Spleen (tissue), 11 donors: Measurements from ENCODE around the gene SEMA3A. TPM values are rescaled to one million over a fixed set of nuclear protein-coding genes. Genes with fewer than 3 reads are reported as not detected.
A peak's percentile ranks its signal among the peaks of the same experiment; 100 is the strongest.

Experiments used
- DNase-seq: peaks from one replicate; pipeline ENCODE4 v3.0.0-alpha.2; 2020
- H3K27ac ChIP-seq, 8 donors: fragments of 200-600 bp; sonication (generic) in 7 of 8; 1 replicate in 4 of 8; 2 replicates in 4 of 8; pipeline versions ENCODE4 v1.5.0 to v1.8.0; 2016 to 2021; ENCODE audit warnings: inconsistent platforms in 4 of 8, mild to moderate bottlenecking in 4 of 8, moderate library complexity in 1 of 8
- H3K27me3 ChIP-seq, 7 donors: fragments of 200-600 bp; sonication (generic) in 6 of 7; replicated peaks in 1 of 7; 1 replicate in 4 of 7; 2 replicates in 3 of 7; pipeline versions ENCODE4 v1.5.0 to v1.8.0; 2016 to 2021; ENCODE audit warnings: inconsistent platforms in 3 of 7, mild to moderate bottlenecking in 1 of 7
- H3K36me3 ChIP-seq, 6 donors: fragments of 200-600 bp; sonication (generic) in 5 of 6; 1 replicate in 4 of 6; 2 replicates in 2 of 6; pipeline versions ENCODE4 v1.5.0 to v1.8.0; 2016 to 2021; ENCODE audit warnings: inconsistent platforms in 2 of 6
- H3K4me1 ChIP-seq, 6 donors: fragments of 200-600 bp; sonication (generic) in 5 of 6; 1 replicate in 3 of 6; 2 replicates in 3 of 6; pipeline versions ENCODE4 v1.5.0 to v1.8.0; 2016 to 2021; ENCODE audit warnings: inconsistent platforms in 3 of 6
- H3K4me3 ChIP-seq, 8 donors: fragments of 200-600 bp; sonication (generic) in 7 of 8; 1 replicate in 4 of 8; 2 replicates in 4 of 8; pipeline versions ENCODE4 v1.5.0 to v1.8.0; 2016 to 2021; ENCODE audit warnings: inconsistent platforms in 4 of 8, mild to moderate bottlenecking in 4 of 8, moderate library complexity in 2 of 8
- H3K9me3 ChIP-seq, 8 donors: fragments of 200-600 bp; sonication (generic) in 7 of 8; 1 replicate in 4 of 8; 2 replicates in 4 of 8; pipeline versions ENCODE4 v1.5.0 to v1.8.0; 2016 to 2021; ENCODE audit warnings: inconsistent platforms in 4 of 8
- POLR2A ChIP-seq, 3 donors: fragments of 450-650 bp; IDR thresholded peaks; one replicate each; pipeline ENCODE4 v1.5.1; 2017; ENCODE audit warnings: antibody characterized with exemption in 3 of 3, mild to moderate bottlenecking in 1 of 3
- POLR2AphosphoS5 ChIP-seq, 3 donors: sonication (generic); formaldehyde crosslinking; IDR thresholded peaks; one replicate each; pipeline ENCODE4 v1.5.1; 2017; ENCODE audit warnings: antibody characterized with exemption in 3 of 3
- WGBS, 5 donors: extraction: QIAGEN DNeasy Blood & Tissue Kit in 3 of 5; methylation state at CpG; one replicate each; pipeline versions ENCODE4 v1.1.5 to v1.1.7; 2013 to 2018; 5-methylcytosine and 5-hydroxymethylcytosine counted together
- intact Hi-C: fragments of 100-400 bp; cut with DNase I; formaldehyde crosslinking; loops from one replicate; pipeline ENCODE4 v1.15.0; 2023; ENCODE audit warnings: low total_unique reads
- polyA plus RNA-seq, 3 donors: library from polyadenylated mRNA; stranded (reverse); fragments of 200-250 nt; gene quantifications; one replicate each; pipeline ENCODE4 v1.2.1, GENCODE V29; 2013
- total RNA-seq, 7 donors: library from RNA; depleted of rRNA in 3 of 7; stranded (reverse); fragments of >200 nt in 3 of 7; fragmentation: NEBNext Ultra II Directional in 4 of 7; extraction: Animal tissue kit (Norgen Biotek cat#: 25700) in 4 of 7; gene quantifications; one replicate each; pipeline versions ENCODE4 v1.1.0 to v1.2.1, GENCODE V29; 2016 to 2021
- TF ChIP-seq, protein P1 (sequence below), 11 experiments: fragments of 200-600 bp in 7 of 11; fragments of 450-650 bp in 4 of 11; sonication (generic) in 4 of 11; IDR thresholded peaks in 8 of 11; conservative IDR thresholded peaks in 3 of 11; 1 replicate in 7 of 11; 2 replicates in 4 of 11; pipeline versions ENCODE4 v1.4.0 to v1.8.0; 2016 to 2021; ENCODE audit warnings: antibody characterized with exemption in 11 of 11, inconsistent platforms in 4 of 11, mild to moderate bottlenecking in 1 of 11
- donor health status: healthy with polysubstance abuse.
- donor health status: DM: no; HTN: no; CAD: no; lungs with moderate emphysema.
- donor health status: DM: no; HTN: no; CAD: no.
- donor health status: Bipolar disorder and iron deficiency.
- donor health status: healthy.
- donor health status: DM: no; HTN: no; CAD: no.
- donor health status: DM: yes; HTN: yes; CAD: no.

The SEMA3A gene
- total and polyA plus RNA-seq, 10 donors: 1.1 to 48.5 (median 15.3) TPM

DNA sequence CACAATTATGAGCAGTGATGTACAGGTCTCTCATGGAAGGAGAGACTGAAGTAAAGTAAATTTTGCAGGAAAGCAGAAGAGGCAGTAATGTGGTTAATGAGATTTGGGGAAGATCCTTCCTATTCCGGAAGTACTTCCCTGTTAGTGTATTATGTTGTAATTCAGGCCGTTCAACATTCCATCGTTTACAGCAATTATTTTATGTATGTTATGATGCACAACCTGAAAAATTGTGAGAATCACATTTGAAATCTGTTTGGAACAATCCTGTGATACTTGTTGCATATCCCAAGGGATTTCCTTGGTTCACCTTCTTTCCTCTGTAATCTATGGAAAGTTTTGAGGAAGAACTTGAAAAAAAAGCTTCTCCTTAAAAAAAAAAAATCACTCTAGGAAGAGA lies 247.8 kb downstream of the SEMA3A start:
- Histone ChIP-seq H3K27ac (no peak overlapping the region), H3K36me3 (no peaks in the 10 kb centered on the region), H3K9me3 (no peaks in the 10 kb centered on the region), H3K27me3 (no peaks in the 10 kb centered on the region), H3K4me1 (no peaks in the 10 kb centered on the region), H3K4me3 (no peak overlapping the region)
- 58 to 82% (median 67%) methylated on average over 3 of the region's 3 CpGs for WGBS, 5 donors
- intact Hi-C loops: no loop called here
- no peak for DNase-seq
- TF ChIP-seq POLR2AphosphoS5 (IDR thresholded peaks at IDR 0.05): no peak
- no peak for TF ChIP-seq POLR2A (IDR thresholded peaks at IDR 0.05)
- TF ChIP-seq, protein P1, sequence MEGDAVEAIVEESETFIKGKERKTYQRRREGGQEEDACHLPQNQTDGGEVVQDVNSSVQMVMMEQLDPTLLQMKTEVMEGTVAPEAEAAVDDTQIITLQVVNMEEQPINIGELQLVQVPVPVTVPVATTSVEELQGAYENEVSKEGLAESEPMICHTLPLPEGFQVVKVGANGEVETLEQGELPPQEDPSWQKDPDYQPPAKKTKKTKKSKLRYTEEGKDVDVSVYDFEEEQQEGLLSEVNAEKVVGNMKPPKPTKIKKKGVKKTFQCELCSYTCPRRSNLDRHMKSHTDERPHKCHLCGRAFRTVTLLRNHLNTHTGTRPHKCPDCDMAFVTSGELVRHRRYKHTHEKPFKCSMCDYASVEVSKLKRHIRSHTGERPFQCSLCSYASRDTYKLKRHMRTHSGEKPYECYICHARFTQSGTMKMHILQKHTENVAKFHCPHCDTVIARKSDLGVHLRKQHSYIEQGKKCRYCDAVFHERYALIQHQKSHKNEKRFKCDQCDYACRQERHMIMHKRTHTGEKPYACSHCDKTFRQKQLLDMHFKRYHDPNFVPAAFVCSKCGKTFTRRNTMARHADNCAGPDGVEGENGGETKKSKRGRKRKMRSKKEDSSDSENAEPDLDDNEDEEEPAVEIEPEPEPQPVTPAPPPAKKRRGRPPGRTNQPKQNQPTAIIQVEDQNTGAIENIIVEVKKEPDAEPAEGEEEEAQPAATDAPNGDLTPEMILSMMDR (IDR thresholded peaks at IDR 0.05 in 8 of 11, conservative IDR thresholded peaks at IDR 0.05 in 3 of 11): no peak

DNA sequence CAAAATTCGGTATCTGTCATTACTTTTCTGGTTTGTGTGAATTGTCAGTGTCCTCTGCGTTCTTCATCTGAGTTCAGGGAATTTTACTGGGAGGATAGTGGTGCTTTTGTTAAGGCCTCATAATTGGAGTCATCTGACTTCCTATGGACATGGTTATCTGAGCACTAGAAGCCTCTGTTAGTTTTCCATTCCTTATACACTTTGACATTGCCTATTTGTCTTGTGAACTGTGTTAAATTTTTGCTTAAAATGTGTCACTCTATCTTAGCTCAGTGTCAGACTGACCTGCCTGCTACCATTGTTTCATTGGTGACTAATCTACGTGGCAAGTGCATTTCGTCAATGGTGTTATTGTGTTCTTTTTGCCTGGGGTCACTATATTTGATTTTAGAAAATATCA lies 253.3 kb downstream of the SEMA3A start:
- no peaks in the 10 kb centered on the region for H3K27me3 ChIP-seq
- no peak overlapping the region for H3K27ac ChIP-seq
- no peaks in the 10 kb centered on the region for H3K9me3 ChIP-seq
- intact Hi-C loops: no loop called here
- peaks cover 0 to 5% (median 1%) of the 10 kb centered on the region in 6 donors for H3K4me1 ChIP-seq
- no peak for TF ChIP-seq POLR2AphosphoS5 (IDR thresholded peaks at IDR 0.05)
- no peak for TF ChIP-seq POLR2A (IDR thresholded peaks at IDR 0.05)
- TF ChIP-seq, protein P1 (IDR thresholded peaks at IDR 0.05 in 8 of 11, conservative IDR thresholded peaks at IDR 0.05 in 3 of 11): no peak
- no peaks in the 10 kb centered on the region for H3K36me3 ChIP-seq
- no peak for DNase-seq
- 87 to 91% (median 90%) methylated on average over 4 of the region's 4 CpGs for WGBS, 5 donors
- no peak overlapping the region for H3K4me3 ChIP-seq

DNA sequence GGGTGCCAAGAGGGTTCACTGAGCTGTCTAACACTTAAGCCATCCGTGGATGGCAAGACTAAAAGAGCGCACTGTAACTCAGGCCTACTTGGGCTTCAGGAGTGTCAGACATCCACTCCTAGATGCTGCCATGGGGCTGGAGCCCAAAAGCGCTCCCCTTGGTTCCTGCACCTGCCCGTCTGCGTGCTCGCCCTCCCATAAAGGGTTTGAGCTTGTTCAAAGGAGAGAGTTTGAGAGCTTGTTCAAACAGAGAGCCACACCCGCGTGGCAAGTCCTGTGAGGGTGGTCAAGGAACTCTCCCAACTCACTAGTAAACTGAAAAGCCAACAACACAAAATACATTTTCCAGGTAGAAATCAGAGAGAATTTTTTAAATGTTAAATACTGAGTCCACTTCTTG lies 256.7 kb downstream of the SEMA3A start:
- TF ChIP-seq POLR2AphosphoS5 (IDR thresholded peaks at IDR 0.05) (no peak), POLR2A (IDR thresholded peaks at IDR 0.05) (no peak)
- TF ChIP-seq, protein P1 (IDR thresholded peaks at IDR 0.05 in 8 of 11, conservative IDR thresholded peaks at IDR 0.05 in 3 of 11): no peak
- no peaks in the 10 kb centered on the region for H3K36me3 ChIP-seq
- H3K27ac ChIP-seq: no peak overlapping the region
- H3K27me3 ChIP-seq: no peaks in the 10 kb centered on the region
- DNase-seq: no peak
- intact Hi-C loops: loop anchor here (10.0 kb wide), 1 partner anchor 1617 kb away; no protein-coding TSS in a partner anchor
- H3K9me3 ChIP-seq: no peaks in the 10 kb centered on the region
- no peak overlapping the region for H3K4me3 ChIP-seq
- WGBS, 5 donors: 86 to 95% (median 94%) methylated on average over 8 of the region's 8 CpGs
- H3K4me1 ChIP-seq: peaks cover 0 to 13% (median 2%) of the 10 kb centered on the region in 6 donors

DNA sequence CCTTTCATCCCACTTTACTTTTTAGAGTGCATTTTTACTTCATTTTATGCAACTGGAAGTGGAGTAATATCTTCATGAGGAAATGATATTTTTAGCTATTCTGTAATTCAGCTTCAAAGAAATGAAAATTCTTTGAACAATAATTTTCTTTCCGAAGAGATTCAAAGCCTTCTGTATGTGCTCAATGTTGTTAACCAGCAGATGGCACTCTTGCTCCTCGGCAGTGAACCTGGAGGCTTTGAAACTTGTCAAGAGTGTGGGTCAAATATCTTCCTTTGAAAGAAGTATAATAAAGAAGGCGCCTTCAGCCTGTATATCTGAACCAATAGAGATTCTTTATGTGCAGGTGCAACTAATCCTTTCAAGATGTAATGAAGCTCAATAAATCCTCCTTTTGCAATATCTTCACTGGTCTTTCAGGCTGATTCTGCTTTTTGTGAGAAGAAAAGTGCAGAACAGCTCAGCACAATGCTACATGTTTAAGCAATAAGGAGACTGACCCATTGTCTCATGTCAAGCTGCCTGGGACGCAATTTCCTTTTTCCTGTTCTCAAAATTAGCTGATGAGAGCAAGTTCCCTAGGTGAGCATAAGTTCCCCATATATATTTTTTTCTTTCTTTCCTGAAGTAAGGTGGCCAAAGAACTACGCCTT lies 258.4 kb downstream of the SEMA3A start:
- TF ChIP-seq, protein P1 (IDR thresholded peaks at IDR 0.05 in 8 of 11, conservative IDR thresholded peaks at IDR 0.05 in 3 of 11): peak; percentile 29 to 72 (median 60)
- TF ChIP-seq POLR2A (IDR thresholded peaks at IDR 0.05) (no peak), POLR2AphosphoS5 (IDR thresholded peaks at IDR 0.05) (no peak)
- no peak overlapping the region for H3K4me3 ChIP-seq
- H3K27me3 ChIP-seq: no peaks in the 10 kb centered on the region
- H3K9me3 ChIP-seq: no peaks in the 10 kb centered on the region
- peak overlapping the region in 4 of 8 donors; percentile 1 to 43 (median 33) for H3K27ac ChIP-seq
- H3K36me3 ChIP-seq: no peaks in the 10 kb centered on the region
- WGBS, 5 donors: 25 to 43% (median 29%) methylated on average over 5 of the region's 5 CpGs
- intact Hi-C loops: loop anchor here (10.0 kb wide), 1 partner anchor 1619 kb away; no protein-coding TSS in a partner anchor
- H3K4me1 ChIP-seq: peaks cover 0 to 13% (median 2%) of the 10 kb centered on the region in 6 donors
- DNase-seq: no peak
